ENCODE measurements around the gene ZFAND3. TPM values are rescaled to one million over a fixed set of nuclear protein-coding genes. Genes with fewer than 3 reads are reported as not detected.

The ZFAND3 gene
- polyA plus RNA-seq, 2 of the 4 experiments (the other 2 are of a cell fraction): 12.0 to 50.0 TPM

GRCh38 chr6:37983720-37984501, 164.4 kb downstream of the ZFAND3 start (continued):
- no peak for TF ChIP-seq HES2 (IDR thresholded peaks at IDR 0.05)
- TF ChIP-seq FOSB (CRISPR knock-in tag; IDR thresholded peaks at IDR 0.05): no peak

GRCh38 chr6:37984578-37984977, 165.1 kb downstream of the ZFAND3 start:
- Histone ChIP-seq H3K9me3 (no peaks in the 10 kb centered on the region), H3K27ac (no peak overlapping the region), H3K4me2 (no peak overlapping the region), H3K4me3 (no peak overlapping the region), H3K4me1 (peaks cover 44% of the 10 kb centered on the region)
- FAIRE-seq (no peak), ATAC-seq (no peak), DNase-seq (ENCODE audit: low read depth in 1 of 2, low spot score in 1 of 2) (no peak)
- TF ChIP-seq POLR2A (IDR thresholded peaks at IDR 0.05; ENCODE audit: low read length): no peak
- TF ChIP-seq CBX8 (IDR thresholded peaks at IDR 0.05): no peak
- no peak for TF ChIP-seq ZNF302 (CRISPR knock-in tag; IDR thresholded peaks at IDR 0.05)
- TF ChIP-seq ESRRA (IDR thresholded peaks at IDR 0.05; ENCODE audit: borderline replicate concordance, low read length): no peak
- TF ChIP-seq, protein P1, sequence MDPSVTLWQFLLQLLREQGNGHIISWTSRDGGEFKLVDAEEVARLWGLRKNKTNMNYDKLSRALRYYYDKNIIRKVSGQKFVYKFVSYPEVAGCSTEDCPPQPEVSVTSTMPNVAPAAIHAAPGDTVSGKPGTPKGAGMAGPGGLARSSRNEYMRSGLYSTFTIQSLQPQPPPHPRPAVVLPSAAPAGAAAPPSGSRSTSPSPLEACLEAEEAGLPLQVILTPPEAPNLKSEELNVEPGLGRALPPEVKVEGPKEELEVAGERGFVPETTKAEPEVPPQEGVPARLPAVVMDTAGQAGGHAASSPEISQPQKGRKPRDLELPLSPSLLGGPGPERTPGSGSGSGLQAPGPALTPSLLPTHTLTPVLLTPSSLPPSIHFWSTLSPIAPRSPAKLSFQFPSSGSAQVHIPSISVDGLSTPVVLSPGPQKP (IDR thresholded peaks at IDR 0.05; ENCODE audit: low read depth, low read length): no peak
- TF ChIP-seq EHF (CRISPR knock-in tag; IDR thresholded peaks at IDR 0.05): no peak
- no peak for TF ChIP-seq HEYL (CRISPR knock-in tag; IDR thresholded peaks at IDR 0.05)
- no peak for TF ChIP-seq KDM5A (IDR thresholded peaks at IDR 0.05)
- no peak for TF ChIP-seq EP300 (IDR thresholded peaks at IDR 0.05)
- no peak for TF ChIP-seq MAFK (IDR thresholded peaks at IDR 0.05; ENCODE audit: partially characterized antibody)
- no peak for TF ChIP-seq ZSCAN20 (CRISPR knock-in tag; IDR thresholded peaks at IDR 0.05)
- no peak for TF ChIP-seq HDAC2 (IDR thresholded peaks at IDR 0.05)
- no peak for TF ChIP-seq HES2 (IDR thresholded peaks at IDR 0.05)
- no peak for TF ChIP-seq GATA3 (IDR thresholded peaks at IDR 0.05; ENCODE audit: borderline replicate concordance)
- no peak for TF ChIP-seq HOXA7 (CRISPR knock-in tag; IDR thresholded peaks at IDR 0.05)
- TF ChIP-seq, protein P2, sequence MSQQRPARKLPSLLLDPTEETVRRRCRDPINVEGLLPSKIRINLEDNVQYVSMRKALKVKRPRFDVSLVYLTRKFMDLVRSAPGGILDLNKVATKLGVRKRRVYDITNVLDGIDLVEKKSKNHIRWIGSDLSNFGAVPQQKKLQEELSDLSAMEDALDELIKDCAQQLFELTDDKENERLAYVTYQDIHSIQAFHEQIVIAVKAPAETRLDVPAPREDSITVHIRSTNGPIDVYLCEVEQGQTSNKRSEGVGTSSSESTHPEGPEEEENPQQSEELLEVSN (IDR thresholded peaks at IDR 0.05; ENCODE audit: borderline replicate concordance, low read depth): no peak
- TF ChIP-seq PBX3 (IDR thresholded peaks at IDR 0.05): no peak
- CTCF ChIA-PET: no interaction called here
- 93% methylated on average over 2 of the region's 2 CpGs for WGBS (ENCODE audit: missing lambda C conversion rate)
- POLR2A ChIA-PET: no interaction called here

DNA sequence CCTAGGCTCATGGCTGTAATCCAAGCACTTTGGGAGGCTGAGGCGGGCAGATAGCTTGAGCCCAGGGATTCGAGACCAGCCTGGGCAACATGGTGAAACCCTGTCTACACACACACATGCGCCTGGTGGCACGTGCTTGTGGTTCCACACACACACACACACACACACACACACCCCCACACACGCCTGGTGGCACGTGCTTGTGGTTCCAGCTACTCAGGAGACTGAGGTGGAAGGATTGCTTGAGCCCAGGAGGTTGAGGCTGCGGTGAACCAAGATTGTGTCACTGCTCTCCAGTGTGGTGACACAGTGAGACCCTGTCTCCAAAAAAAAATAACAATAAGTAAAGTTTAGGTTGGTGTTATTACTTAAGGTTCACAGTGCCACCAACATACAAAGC, 165.8 kb downstream of the ZFAND3 start:
- Histone ChIP-seq H3K27ac (no peak overlapping the region), H3K4me2 (no peak overlapping the region), H3K4me3 (no peak overlapping the region), H3K9me3 (no peaks in the 10 kb centered on the region), H3K4me1 (peaks cover 39% of the 10 kb centered on the region)
- FAIRE-seq: no peak
- POLR2A ChIA-PET: no interaction called here
- 96% methylated on average over 5 of the region's 7 CpGs for WGBS (ENCODE audit: missing lambda C conversion rate)
- ATAC-seq: no peak
- CTCF ChIA-PET: no interaction called here
- TF ChIP-seq RARB (CRISPR knock-in tag; IDR thresholded peaks at IDR 0.05) (no peak), CBX2 (IDR thresholded peaks at IDR 0.05; ENCODE audit: borderline replicate concordance, low read depth) (no peak), MYC (IDR thresholded peaks at IDR 0.05; ENCODE audit: borderline replicate concordance, low read length) (no peak), RFX5 (IDR thresholded peaks at IDR 0.05) (no peak)
- TF ChIP-seq, protein P3, sequence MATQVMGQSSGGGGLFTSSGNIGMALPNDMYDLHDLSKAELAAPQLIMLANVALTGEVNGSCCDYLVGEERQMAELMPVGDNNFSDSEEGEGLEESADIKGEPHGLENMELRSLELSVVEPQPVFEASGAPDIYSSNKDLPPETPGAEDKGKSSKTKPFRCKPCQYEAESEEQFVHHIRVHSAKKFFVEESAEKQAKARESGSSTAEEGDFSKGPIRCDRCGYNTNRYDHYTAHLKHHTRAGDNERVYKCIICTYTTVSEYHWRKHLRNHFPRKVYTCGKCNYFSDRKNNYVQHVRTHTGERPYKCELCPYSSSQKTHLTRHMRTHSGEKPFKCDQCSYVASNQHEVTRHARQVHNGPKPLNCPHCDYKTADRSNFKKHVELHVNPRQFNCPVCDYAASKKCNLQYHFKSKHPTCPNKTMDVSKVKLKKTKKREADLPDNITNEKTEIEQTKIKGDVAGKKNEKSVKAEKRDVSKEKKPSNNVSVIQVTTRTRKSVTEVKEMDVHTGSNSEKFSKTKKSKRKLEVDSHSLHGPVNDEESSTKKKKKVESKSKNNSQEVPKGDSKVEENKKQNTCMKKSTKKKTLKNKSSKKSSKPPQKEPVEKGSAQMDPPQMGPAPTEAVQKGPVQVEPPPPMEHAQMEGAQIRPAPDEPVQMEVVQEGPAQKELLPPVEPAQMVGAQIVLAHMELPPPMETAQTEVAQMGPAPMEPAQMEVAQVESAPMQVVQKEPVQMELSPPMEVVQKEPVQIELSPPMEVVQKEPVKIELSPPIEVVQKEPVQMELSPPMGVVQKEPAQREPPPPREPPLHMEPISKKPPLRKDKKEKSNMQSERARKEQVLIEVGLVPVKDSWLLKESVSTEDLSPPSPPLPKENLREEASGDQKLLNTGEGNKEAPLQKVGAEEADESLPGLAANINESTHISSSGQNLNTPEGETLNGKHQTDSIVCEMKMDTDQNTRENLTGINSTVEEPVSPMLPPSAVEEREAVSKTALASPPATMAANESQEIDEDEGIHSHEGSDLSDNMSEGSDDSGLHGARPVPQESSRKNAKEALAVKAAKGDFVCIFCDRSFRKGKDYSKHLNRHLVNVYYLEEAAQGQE (IDR thresholded peaks at IDR 0.05): no peak
- no peak for DNase-seq (ENCODE audit: low read depth in 1 of 2, low spot score in 1 of 2)

Data from A549 (cell line).